ENCODE data around the gene CACHD1. TPM values are rescaled to one million over a fixed set of nuclear protein-coding genes. Genes with fewer than 3 reads are reported as not detected.

Gene CACHD1
- total RNA-seq, 1 experiment from 2014 or later, result 29.9 TPM

GRCh38 chr1:64721576-64722145 lies 251.7 kb downstream of the CACHD1 start:
- no peaks in the 10 kb centered on the region for H3K4me1 ChIP-seq (ENCODE audit: control insufficient read depth, insufficient read depth, low read length)
- no peak overlapping the region for H3K27ac ChIP-seq (ENCODE audit: low read length)
- DNase-seq (ENCODE audit: low read depth, low spot score) (no peak), ATAC-seq (no peak)
- in situ Hi-C loops (cut with HindIII; ENCODE audit: low pct_unique_long_range_greater_than_20kb, low sequenced_read_pairs), result loop anchor here (25.0 kb wide), 1 partner anchor 91 kb away; no protein-coding TSS in a partner anchor
- ChIA-PET POLR2A (no interaction called here), CTCF (interaction anchor here (0.6 kb wide), 1 partner anchor 58 kb away, joined by 5 read pairs; no protein-coding TSS in a partner anchor)
- intact Hi-C loops (cut with micrococcal nuclease; ENCODE audit: unreplicated experiment), result no loop called here
- no peak overlapping the region for H3K4me3 ChIP-seq (ENCODE audit: low read depth in 2 of 2, low read length in 2 of 2)
- H3K36me3 ChIP-seq (ENCODE audit: control insufficient read depth, insufficient read depth, low read length), result no peaks in the 10 kb centered on the region
- H3K27me3 ChIP-seq (ENCODE audit: control insufficient read depth, insufficient read depth, low read length), result peaks cover 13% of the 10 kb centered on the region
- BruUV-seq (replicated peaks), result no TSS peak
- H3K9me3 ChIP-seq (ENCODE audit: control insufficient read depth, insufficient read depth, low read depth, low read length), result no peaks in the 10 kb centered on the region
- TF ChIP-seq, protein P1, sequence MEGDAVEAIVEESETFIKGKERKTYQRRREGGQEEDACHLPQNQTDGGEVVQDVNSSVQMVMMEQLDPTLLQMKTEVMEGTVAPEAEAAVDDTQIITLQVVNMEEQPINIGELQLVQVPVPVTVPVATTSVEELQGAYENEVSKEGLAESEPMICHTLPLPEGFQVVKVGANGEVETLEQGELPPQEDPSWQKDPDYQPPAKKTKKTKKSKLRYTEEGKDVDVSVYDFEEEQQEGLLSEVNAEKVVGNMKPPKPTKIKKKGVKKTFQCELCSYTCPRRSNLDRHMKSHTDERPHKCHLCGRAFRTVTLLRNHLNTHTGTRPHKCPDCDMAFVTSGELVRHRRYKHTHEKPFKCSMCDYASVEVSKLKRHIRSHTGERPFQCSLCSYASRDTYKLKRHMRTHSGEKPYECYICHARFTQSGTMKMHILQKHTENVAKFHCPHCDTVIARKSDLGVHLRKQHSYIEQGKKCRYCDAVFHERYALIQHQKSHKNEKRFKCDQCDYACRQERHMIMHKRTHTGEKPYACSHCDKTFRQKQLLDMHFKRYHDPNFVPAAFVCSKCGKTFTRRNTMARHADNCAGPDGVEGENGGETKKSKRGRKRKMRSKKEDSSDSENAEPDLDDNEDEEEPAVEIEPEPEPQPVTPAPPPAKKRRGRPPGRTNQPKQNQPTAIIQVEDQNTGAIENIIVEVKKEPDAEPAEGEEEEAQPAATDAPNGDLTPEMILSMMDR (IDR thresholded peaks at IDR 0.05), result no peak
- no peak for TF ChIP-seq REST (IDR thresholded peaks at IDR 0.05; ENCODE audit: insufficient read depth in 1 of 2, low read depth in 2 of 2, low read length in 1 of 2)
- no peak for TF ChIP-seq SIN3A (IDR thresholded peaks at IDR 0.05; ENCODE audit: borderline replicate concordance, insufficient read depth, low read depth, low read length)
- no peak for TF ChIP-seq POLR2AphosphoS5 (IDR thresholded peaks at IDR 0.05; ENCODE audit: low read depth, low read length)
- no peak for TF ChIP-seq TCF7L2 (IDR thresholded peaks at IDR 0.05; ENCODE audit: low read depth, low read length)

GRCh38 chr1:64727861-64728260 lies 257.9 kb downstream of the CACHD1 start:
- H3K4me3 ChIP-seq (ENCODE audit: low read depth in 2 of 2, low read length in 2 of 2), result no peak overlapping the region
- CTCF ChIA-PET, result no interaction called here
- no peaks in the 10 kb centered on the region for H3K4me1 ChIP-seq (ENCODE audit: control insufficient read depth, insufficient read depth, low read length)
- H3K27ac ChIP-seq (ENCODE audit: low read length), result no peak overlapping the region
- BruUV-seq (replicated peaks), result no TSS peak
- DNase-seq (ENCODE audit: low read depth, low spot score) (no peak), ATAC-seq (no peak)
- in situ Hi-C loops (cut with HindIII; ENCODE audit: low pct_unique_long_range_greater_than_20kb, low sequenced_read_pairs) (no loop called here), intact Hi-C loops (cut with micrococcal nuclease; ENCODE audit: unreplicated experiment) (no loop called here)
- no peaks in the 10 kb centered on the region for H3K9me3 ChIP-seq (ENCODE audit: control insufficient read depth, insufficient read depth, low read depth, low read length)
- POLR2A ChIA-PET, result no interaction called here
- peaks cover 10% of the 10 kb centered on the region for H3K27me3 ChIP-seq (ENCODE audit: control insufficient read depth, insufficient read depth, low read length)
- H3K36me3 ChIP-seq (ENCODE audit: control insufficient read depth, insufficient read depth, low read length), result no peaks in the 10 kb centered on the region
- TF ChIP-seq, protein P1 (IDR thresholded peaks at IDR 0.05), result no peak
- no peak for TF ChIP-seq TCF7L2 (IDR thresholded peaks at IDR 0.05; ENCODE audit: low read depth, low read length)
- TF ChIP-seq REST (IDR thresholded peaks at IDR 0.05; ENCODE audit: insufficient read depth in 1 of 2, low read depth in 2 of 2, low read length in 1 of 2), result no peak
- TF ChIP-seq POLR2AphosphoS5 (IDR thresholded peaks at IDR 0.05; ENCODE audit: low read depth, low read length), result no peak
- TF ChIP-seq SIN3A (IDR thresholded peaks at IDR 0.05; ENCODE audit: borderline replicate concordance, insufficient read depth, low read depth, low read length), result no peak
